ENCODE measurements around the gene MAP3K12.

The MAP3K12 gene

DNA sequence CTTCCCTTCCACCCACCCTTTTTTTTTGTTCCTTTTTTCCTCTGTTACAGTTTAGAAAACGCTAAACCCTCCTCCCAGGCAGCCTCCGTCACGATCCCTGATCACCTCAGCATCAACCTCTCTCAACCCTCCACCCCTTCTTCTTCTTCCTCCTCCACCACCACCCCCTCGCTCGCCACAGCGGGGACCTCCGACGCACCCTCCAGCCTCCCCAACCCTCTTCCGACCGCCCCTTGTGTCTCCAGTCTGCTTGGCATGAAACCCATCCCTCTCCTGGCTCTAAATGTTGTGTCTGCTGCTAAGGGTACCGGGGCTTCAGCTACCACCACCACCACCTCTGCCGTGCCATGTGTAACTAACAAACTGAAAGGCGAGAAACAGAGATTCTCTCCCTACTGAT, 24.4 kb downstream of the MAP3K12 start:
- TF ChIP-seq, protein P1, sequence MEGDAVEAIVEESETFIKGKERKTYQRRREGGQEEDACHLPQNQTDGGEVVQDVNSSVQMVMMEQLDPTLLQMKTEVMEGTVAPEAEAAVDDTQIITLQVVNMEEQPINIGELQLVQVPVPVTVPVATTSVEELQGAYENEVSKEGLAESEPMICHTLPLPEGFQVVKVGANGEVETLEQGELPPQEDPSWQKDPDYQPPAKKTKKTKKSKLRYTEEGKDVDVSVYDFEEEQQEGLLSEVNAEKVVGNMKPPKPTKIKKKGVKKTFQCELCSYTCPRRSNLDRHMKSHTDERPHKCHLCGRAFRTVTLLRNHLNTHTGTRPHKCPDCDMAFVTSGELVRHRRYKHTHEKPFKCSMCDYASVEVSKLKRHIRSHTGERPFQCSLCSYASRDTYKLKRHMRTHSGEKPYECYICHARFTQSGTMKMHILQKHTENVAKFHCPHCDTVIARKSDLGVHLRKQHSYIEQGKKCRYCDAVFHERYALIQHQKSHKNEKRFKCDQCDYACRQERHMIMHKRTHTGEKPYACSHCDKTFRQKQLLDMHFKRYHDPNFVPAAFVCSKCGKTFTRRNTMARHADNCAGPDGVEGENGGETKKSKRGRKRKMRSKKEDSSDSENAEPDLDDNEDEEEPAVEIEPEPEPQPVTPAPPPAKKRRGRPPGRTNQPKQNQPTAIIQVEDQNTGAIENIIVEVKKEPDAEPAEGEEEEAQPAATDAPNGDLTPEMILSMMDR (conservative IDR thresholded peaks at IDR 0.05; ENCODE audit: low read depth, low read length) = no peak
- DNase-seq (ENCODE audit: low read depth) = no peak
- no peak overlapping the region for H3K4me3 ChIP-seq (ENCODE audit: low read depth, low read length)

DNA sequence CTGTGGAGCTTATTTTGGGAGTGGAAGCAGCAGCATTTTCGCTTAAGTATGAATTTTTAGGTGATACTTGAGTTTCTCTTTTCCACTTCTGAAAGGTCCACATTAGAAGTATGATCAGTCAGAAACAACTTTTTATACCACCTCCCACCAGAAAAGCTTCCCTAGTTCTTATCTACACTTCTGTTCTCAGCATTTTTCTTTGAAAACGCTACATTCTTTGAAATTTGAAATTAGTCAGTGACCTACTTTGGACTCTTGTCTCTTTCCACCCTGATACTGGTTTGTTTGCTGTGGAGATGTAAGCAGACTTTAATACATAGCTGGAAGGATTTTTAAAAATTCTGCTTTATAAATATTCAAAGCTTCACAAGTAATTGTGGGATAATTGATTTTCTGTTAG, 25.2 kb downstream of the MAP3K12 start:
- TF ChIP-seq, protein P1 (conservative IDR thresholded peaks at IDR 0.05; ENCODE audit: low read depth, low read length) = no peak
- DNase-seq (ENCODE audit: low read depth) = no peak
- H3K4me3 ChIP-seq (ENCODE audit: low read depth, low read length) = no peak overlapping the region

DNA sequence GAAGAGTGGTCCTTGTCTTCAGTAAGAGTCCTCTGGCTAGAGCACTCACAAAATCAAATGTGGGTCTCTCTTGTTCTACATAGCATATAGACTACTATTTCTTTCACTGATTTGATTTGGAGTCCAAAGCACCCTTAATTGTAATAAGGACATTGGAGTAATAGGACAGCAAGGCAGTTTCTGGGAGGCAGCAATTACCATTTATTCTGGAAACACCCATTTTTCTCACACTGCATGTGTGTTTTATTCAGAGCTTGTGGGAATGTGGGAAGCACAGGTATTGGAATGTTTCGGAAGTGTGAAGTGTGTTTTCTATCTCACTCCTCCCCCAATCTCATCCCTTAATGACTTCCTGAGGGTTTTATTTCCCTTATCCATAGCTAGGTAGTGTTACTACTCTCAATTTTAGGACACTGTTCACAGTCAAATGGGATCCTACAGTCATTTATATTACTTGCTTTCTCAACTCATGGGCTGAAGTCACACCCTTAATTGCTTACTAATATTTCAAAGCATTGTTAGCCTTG, 27.1 kb downstream of the MAP3K12 start:
- TF ChIP-seq, protein P1 (conservative IDR thresholded peaks at IDR 0.05; ENCODE audit: low read depth, low read length) = no peak
- no peak for DNase-seq (ENCODE audit: low read depth)

DNA sequence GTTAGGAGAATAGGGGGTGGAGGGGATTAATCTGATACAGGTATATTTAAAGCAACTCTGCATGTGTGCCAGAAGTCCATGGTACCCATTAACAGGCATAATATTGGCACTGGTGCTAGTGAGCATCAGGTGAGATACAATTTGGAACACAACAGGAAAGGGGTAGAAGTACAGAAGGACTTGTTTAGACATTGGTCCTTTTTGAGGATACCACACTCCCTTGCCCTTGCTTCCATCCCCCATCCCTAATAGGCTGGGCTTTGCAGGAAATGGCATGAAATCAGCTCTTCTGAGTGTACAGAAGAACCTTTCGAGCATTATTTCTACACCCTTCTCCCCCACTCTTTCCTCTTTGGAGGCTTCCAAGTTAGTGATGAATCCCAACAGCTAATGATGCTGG, 31.0 kb downstream of the MAP3K12 start:
- TF ChIP-seq, protein P1 (conservative IDR thresholded peaks at IDR 0.05; ENCODE audit: low read depth, low read length) = no peak
- no peak overlapping the region for H3K4me3 ChIP-seq (ENCODE audit: low read depth, low read length)
- DNase-seq (ENCODE audit: low read depth) = no peak

More for the DNA sequence above, 27.1 kb downstream of the MAP3K12 start:
- no peak overlapping the region for H3K4me3 ChIP-seq (ENCODE audit: low read depth, low read length)

DNA sequence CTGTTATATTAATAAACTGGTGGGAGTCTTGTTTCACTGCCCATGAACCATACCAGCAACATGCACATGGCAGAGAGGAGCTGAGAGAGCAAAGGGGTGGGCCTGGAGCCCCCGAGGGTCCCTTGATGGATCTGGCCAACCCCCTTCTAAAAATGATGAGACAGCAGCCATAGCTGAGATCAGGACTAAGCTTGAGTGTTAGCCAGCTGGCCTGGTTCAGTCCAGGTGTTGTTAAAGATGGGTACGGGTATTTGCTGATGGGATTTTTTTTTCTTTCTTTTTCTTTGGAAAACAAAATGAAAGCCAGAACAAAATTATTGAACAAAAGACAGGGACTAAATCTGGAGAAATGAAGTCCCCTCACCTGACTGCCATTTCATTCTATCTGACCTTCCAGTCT, 31.4 kb downstream of the MAP3K12 start:
- H3K4me3 ChIP-seq (ENCODE audit: low read depth, low read length) = no peak overlapping the region
- DNase-seq (ENCODE audit: low read depth) = no peak
- TF ChIP-seq, protein P1 (conservative IDR thresholded peaks at IDR 0.05; ENCODE audit: low read depth, low read length) = no peak

DNA sequence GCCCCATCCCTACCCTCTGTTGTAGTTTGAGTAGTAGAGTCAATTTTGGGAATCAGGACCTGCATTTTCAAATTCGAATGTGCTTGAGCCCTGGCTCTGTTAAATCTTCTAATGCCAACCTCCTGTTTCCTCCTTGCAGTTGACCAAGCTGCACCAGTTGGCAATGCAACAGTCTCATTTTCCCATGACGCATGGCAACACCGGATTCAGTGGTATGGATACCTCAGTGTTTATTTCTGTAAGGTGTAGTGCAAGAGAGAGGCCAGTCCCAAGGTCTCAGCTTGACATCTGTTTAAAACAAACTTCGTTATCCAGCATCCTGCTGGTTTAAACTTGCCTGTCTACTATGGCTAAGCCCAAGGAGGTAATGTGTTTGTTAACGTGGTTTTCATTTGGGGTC, 32.2 kb downstream of the MAP3K12 start:
- TF ChIP-seq, protein P1 (conservative IDR thresholded peaks at IDR 0.05; ENCODE audit: low read depth, low read length) = no peak
- DNase-seq (ENCODE audit: low read depth) = no peak
- no peak overlapping the region for H3K4me3 ChIP-seq (ENCODE audit: low read depth, low read length)

DNA sequence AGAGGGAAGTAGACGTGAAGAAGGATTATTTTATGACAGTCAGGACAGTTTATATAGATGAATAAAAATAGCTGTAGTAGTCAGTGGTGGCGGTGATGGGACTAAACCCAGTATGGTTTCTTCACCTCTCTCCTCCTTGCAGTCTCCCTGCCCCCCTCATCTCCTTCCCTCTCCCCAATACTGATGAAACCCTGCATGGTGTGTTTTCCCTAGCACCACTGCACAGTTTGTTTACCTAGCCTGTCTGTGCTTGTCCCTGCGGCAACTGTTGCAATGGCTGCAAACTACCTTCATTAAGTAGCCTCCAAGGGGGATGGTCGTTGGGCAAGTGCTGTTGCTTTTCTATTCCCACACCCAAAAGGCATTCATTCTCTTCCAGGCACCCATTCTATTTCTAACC, 32.6 kb downstream of the MAP3K12 start:
- no peak overlapping the region for H3K4me3 ChIP-seq (ENCODE audit: low read depth, low read length)
- TF ChIP-seq, protein P1 (conservative IDR thresholded peaks at IDR 0.05; ENCODE audit: low read depth, low read length) = no peak
- no peak for DNase-seq (ENCODE audit: low read depth)
